Erythroblast (primary cell): ENCODE measurements around the gene C20orf204.

ENCODE experiments used
- GATA1 ChIP-seq: IDR thresholded peaks from 2 replicates; pipeline ENCODE4 v1.6.1; 2011; ENCODE audit warnings: low read depth, mild to moderate bottlenecking, control low read depth, low read length, moderate library complexity
- POLR2A ChIP-seq: IDR thresholded peaks from 2 replicates; pipeline ENCODE4 v1.6.1; 2011; ENCODE audit warnings: mild to moderate bottlenecking, low read length

GRCh38 chr20:64055893-64056638, 20.1 kb downstream of the C20orf204 start:
- TF ChIP-seq POLR2A (no peak), GATA1 (no peak)
